Measurements from ENCODE around the gene SSNA1. TPM values are rescaled to one million over a fixed set of nuclear protein-coding genes. Genes with fewer than 3 reads are reported as not detected.

The SSNA1 gene
- total RNA-seq, 1 donor, result 59.7 TPM

DNA sequence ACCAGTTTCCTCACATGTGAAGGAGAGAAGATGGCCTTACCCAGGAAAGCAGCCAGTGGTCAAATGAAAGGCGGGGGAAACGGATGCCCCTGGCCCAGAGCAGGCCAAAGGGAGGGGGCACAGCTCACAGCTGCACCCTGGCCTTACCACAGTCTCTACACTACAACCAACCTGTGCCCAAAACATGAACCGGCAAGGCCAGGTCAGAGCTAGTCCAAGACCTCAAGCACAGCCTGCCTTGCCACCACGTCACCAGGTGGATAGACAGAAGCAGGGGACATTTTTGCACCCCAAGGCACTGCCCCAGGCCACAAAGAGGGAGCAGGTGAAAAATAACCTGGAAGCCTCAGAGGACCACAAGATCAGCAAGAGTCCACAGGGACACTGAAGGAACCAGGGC lies 45.0 kb upstream of the SSNA1 start:
- Histone ChIP-seq H3K36me3 (ENCODE audit: insufficient read depth, low read length) (no peaks in the 10 kb centered on the region), H3K9me3 (ENCODE audit: low read depth, low read length) (no peaks in the 10 kb centered on the region), H3K4me2 (ENCODE audit: insufficient read depth, low read length) (no peak overlapping the region), H3K4me1 (ENCODE audit: insufficient read depth, low read length) (no peaks in the 10 kb centered on the region), H4K20me1 (ENCODE audit: insufficient read depth, low read length) (no peaks in the 10 kb centered on the region), H3K27ac (ENCODE audit: low read depth, low read length) (no peak overlapping the region), H3K79me2 (ENCODE audit: insufficient read depth, low read length) (no peaks in the 10 kb centered on the region), H3K27me3 (ENCODE audit: insufficient read depth, low read length) (peaks cover 26% of the 10 kb centered on the region), H3K4me3 (ENCODE audit: insufficient read depth, low read length) (no peak overlapping the region), H2AFZ (ENCODE audit: low read length) (no peak overlapping the region)
- peak; percentile 70 for DNase-seq (ENCODE audit: insufficient read length, low spot score, missing footprints)
- TF ChIP-seq, protein P1, sequence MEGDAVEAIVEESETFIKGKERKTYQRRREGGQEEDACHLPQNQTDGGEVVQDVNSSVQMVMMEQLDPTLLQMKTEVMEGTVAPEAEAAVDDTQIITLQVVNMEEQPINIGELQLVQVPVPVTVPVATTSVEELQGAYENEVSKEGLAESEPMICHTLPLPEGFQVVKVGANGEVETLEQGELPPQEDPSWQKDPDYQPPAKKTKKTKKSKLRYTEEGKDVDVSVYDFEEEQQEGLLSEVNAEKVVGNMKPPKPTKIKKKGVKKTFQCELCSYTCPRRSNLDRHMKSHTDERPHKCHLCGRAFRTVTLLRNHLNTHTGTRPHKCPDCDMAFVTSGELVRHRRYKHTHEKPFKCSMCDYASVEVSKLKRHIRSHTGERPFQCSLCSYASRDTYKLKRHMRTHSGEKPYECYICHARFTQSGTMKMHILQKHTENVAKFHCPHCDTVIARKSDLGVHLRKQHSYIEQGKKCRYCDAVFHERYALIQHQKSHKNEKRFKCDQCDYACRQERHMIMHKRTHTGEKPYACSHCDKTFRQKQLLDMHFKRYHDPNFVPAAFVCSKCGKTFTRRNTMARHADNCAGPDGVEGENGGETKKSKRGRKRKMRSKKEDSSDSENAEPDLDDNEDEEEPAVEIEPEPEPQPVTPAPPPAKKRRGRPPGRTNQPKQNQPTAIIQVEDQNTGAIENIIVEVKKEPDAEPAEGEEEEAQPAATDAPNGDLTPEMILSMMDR (IDR thresholded peaks at IDR 0.05; ENCODE audit: extremely low read depth, low read depth, low read length), result no peak

DNA sequence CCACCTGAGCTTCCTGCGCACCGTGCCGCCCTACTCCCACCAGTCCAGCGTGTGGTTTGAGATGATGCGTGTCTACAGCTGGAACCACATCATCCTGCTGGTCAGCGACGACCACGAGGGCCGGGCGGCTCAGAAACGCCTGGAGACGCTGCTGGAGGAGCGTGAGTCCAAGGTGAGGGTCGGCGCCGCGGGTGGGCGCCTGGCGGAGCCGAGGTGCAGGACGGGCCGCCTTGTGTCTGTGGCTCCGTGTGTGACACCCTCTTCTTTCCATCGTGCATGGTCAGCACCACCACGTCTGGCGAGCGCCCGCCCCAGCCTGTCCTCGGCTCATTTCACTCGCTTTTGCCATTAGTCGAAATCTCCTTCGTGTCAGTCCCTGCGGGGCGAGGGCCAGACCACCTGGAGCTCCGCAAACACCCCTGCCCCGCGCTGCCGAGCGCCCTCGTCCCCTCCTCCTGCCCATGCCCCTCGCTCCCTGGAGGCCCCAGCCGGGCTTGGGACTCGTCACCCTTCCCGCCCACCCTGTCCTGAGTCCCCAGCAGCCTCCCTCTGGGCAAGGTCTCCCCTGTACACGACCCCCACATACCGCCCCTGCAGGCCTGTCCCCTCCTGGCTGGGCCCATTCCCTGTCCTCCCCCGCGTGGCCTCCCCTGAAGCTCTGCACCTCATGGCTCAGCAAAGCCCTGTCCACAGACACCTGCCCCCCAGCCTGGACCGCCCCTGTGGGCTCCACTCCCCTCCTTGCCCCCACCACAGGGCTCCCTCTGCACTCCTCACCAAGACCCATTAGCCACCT lies 42.5 kb upstream of the SSNA1 start:
- Histone ChIP-seq H2AFZ (ENCODE audit: low read length) (no peak overlapping the region), H3K4me1 (ENCODE audit: insufficient read depth, low read length) (no peaks in the 10 kb centered on the region), H3K4me3 (ENCODE audit: insufficient read depth, low read length) (no peak overlapping the region), H3K27ac (ENCODE audit: low read depth, low read length) (no peak overlapping the region), H3K79me2 (ENCODE audit: insufficient read depth, low read length) (no peaks in the 10 kb centered on the region), H3K9me3 (ENCODE audit: low read depth, low read length) (no peaks in the 10 kb centered on the region), H3K27me3 (ENCODE audit: insufficient read depth, low read length) (peaks cover 8% of the 10 kb centered on the region), H4K20me1 (ENCODE audit: insufficient read depth, low read length) (no peaks in the 10 kb centered on the region), H3K36me3 (ENCODE audit: insufficient read depth, low read length) (no peaks in the 10 kb centered on the region), H3K4me2 (ENCODE audit: insufficient read depth, low read length) (no peak overlapping the region)
- TF ChIP-seq, protein P1 (IDR thresholded peaks at IDR 0.05; ENCODE audit: extremely low read depth, low read depth, low read length), result no peak
- DNase-seq (ENCODE audit: insufficient read length, low spot score, missing footprints), result peak; percentile 93

DNA sequence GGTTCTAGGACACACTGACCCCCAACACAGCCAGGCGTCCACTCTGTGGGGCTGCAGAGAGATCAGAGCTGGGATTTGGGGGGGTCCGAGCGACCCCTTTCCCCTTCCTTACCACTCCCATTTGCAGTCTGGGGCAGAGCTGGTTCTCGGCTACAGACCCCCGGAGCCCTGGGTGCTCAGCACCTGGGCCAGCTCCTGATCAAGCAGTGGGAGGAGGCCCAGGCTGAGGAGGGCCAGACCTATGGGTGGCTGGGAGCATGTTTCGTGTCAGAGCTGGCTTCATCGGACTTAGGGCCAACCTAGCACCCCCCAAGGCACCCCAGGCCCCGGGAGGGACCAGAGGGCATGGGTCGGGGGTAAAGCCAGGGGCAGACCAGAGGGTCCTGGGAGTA lies 42.0 kb upstream of the SSNA1 start:
- no peaks in the 10 kb centered on the region for H3K79me2 ChIP-seq (ENCODE audit: insufficient read depth, low read length)
- H4K20me1 ChIP-seq (ENCODE audit: insufficient read depth, low read length), result no peaks in the 10 kb centered on the region
- no peaks in the 10 kb centered on the region for H3K9me3 ChIP-seq (ENCODE audit: low read depth, low read length)
- H3K4me1 ChIP-seq (ENCODE audit: insufficient read depth, low read length), result no peaks in the 10 kb centered on the region
- H3K27ac ChIP-seq (ENCODE audit: low read depth, low read length), result no peak overlapping the region
- H3K4me2 ChIP-seq (ENCODE audit: insufficient read depth, low read length), result no peak overlapping the region
- H2AFZ ChIP-seq (ENCODE audit: low read length), result no peak overlapping the region
- H3K27me3 ChIP-seq (ENCODE audit: insufficient read depth, low read length), result peaks cover 3% of the 10 kb centered on the region
- TF ChIP-seq, protein P1 (IDR thresholded peaks at IDR 0.05; ENCODE audit: extremely low read depth, low read depth, low read length), result no peak
- H3K4me3 ChIP-seq (ENCODE audit: insufficient read depth, low read length), result no peak overlapping the region
- DNase-seq (ENCODE audit: insufficient read length, low spot score, missing footprints), result peak; percentile 84
- H3K36me3 ChIP-seq (ENCODE audit: insufficient read depth, low read length), result no peaks in the 10 kb centered on the region

DNA sequence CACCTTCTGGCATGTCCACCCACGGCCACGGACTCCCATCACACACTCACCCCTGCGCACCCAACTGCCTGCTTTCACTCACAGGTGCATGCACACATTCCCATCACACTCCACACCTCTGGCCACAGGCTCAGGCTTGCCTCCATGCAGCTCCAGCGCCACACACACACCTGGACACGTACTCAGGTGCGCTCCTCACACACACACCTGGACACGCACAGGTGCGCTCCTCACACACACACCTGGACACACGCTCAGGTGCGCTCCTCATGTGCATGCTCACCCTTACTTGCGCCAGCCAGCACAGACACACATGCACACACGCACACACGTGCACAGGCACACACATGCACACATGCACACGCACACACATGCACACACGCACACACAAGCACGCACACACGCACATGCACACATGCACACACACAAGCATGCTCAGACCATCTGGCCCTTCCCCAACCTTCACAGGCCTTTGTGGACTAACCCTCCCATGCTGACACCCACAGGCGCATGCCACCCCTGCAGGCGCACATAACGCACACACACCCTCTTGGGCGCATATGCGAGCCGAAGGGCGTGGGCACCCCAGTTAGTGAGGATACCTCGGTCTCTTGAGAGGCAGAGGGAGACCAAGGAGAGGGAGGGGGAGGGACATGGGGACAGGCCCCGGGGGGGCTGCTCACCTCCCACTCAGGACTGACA lies 41.2 kb upstream of the SSNA1 start:
- Histone ChIP-seq H3K36me3 (ENCODE audit: insufficient read depth, low read length) (no peaks in the 10 kb centered on the region), H3K27ac (ENCODE audit: low read depth, low read length) (no peak overlapping the region), H4K20me1 (ENCODE audit: insufficient read depth, low read length) (no peaks in the 10 kb centered on the region), H3K9me3 (ENCODE audit: low read depth, low read length) (no peaks in the 10 kb centered on the region), H3K4me2 (ENCODE audit: insufficient read depth, low read length) (no peak overlapping the region), H3K79me2 (ENCODE audit: insufficient read depth, low read length) (no peaks in the 10 kb centered on the region), H2AFZ (ENCODE audit: low read length) (no peak overlapping the region), H3K4me1 (ENCODE audit: insufficient read depth, low read length) (no peaks in the 10 kb centered on the region), H3K27me3 (ENCODE audit: insufficient read depth, low read length) (peaks cover 2% of the 10 kb centered on the region), H3K4me3 (ENCODE audit: insufficient read depth, low read length) (no peak overlapping the region)
- TF ChIP-seq, protein P1 (IDR thresholded peaks at IDR 0.05; ENCODE audit: extremely low read depth, low read depth, low read length), result no peak
- peak; percentile 80 for DNase-seq (ENCODE audit: insufficient read length, low spot score, missing footprints)
